Neural progenitor cell (in vitro differentiated cells): ENCODE measurements around the gene SGO1.

Experiments
- CTCF ChIP-seq: fragments of 200-600 bp; sonication (generic); IDR thresholded peaks from 2 replicates; pipeline ENCODE4 v1.5.1; 2017; ENCODE audit warnings: antibody characterized with exemption, mild to moderate bottlenecking
- EZH2 ChIP-seq: fragments of 200-600 bp; sonication (generic); IDR thresholded peaks from 2 replicates; pipeline ENCODE4 v1.6.1; 2017; ENCODE audit warnings: antibody characterized with exemption, mild to moderate bottlenecking, moderate library complexity
- EZH2phosphoT487 ChIP-seq: fragments of 200-600 bp; sonication (generic); IDR thresholded peaks from 2 replicates; pipeline ENCODE4 v1.6.1; 2017; ENCODE audit warnings: antibody characterized with exemption

GRCh38 chr3:20137647-20138046 lies 48.4 kb downstream of the SGO1 start:
- TF ChIP-seq CTCF (no peak), EZH2 (no peak), EZH2phosphoT487 (no peak)
